Astrocyte (in vitro differentiated cells and primary cell): ENCODE data around the gene CEMP1.
"Not testable (repeated sequence)": the region's sequence is repeated elsewhere in the genome, so short reads cannot be mapped to it uniquely, and the experiment has no call there.

ENCODE experiments used
- CTCF ChIP-seq: IDR thresholded peaks from 2 replicates; pipeline ENCODE4 v1.5.1; 2011; ENCODE audit warnings: low read depth, mild to moderate bottlenecking, inconsistent platforms, low read length, moderate library complexity; ENCODE audit not compliant: insufficient read depth
- EZH2 ChIP-seq: IDR thresholded peaks from 2 replicates; pipeline ENCODE4 v1.6.1; 2012; ENCODE audit warnings: mild to moderate bottlenecking, low read length, inconsistent platforms; ENCODE audit not compliant: insufficient read depth

GRCh38 chr16:2580143-2580542 is 48.9 kb upstream of the CEMP1 start:
- not testable (repeated sequence) for TF ChIP-seq CTCF, EZH2
